Measurements from ENCODE around the gene JADE3. TPM values are rescaled to one million over a fixed set of nuclear protein-coding genes. Genes with fewer than 3 reads are reported as not detected.
"Not testable (repeated sequence)": the region's sequence is repeated elsewhere in the genome, so short reads cannot be mapped to it uniquely, and the experiment has no call there.

JADE3 gene
- total RNA-seq, 2 donors from 2014 or later, result 7.0 to 7.4 TPM

GRCh38 chrX:46927718-46928117 is 15.5 kb downstream of the JADE3 start:
- DNase-seq (no peak), ATAC-seq (no peak)
- intact Hi-C loops (cut with DNase I, micrococcal nuclease), result no loop called here

- no peak for DNase-seq
- intact Hi-C loops (cut with DNase I, micrococcal nuclease), result no loop called here
- ATAC-seq, result no peak
These were observed 17.4 kb downstream of the JADE3 start for GRCh38 chrX:46929439-46930261.

- DNase-seq (no peak), ATAC-seq (no peak)
- intact Hi-C loops (cut with DNase I, micrococcal nuclease), result no loop called here
These were observed 23.1 kb downstream of the JADE3 start for GRCh38 chrX:46935295-46935694.

GRCh38 chrX:46938589-46938988 is 26.4 kb downstream of the JADE3 start:
- intact Hi-C loops (cut with DNase I, micrococcal nuclease), result no loop called here
- DNase-seq (no peak), ATAC-seq (no peak)

GRCh38 chrX:46941341-46941740 is 29.1 kb downstream of the JADE3 start:
- intact Hi-C loops (cut with DNase I, micrococcal nuclease), result no loop called here
- no peak for ATAC-seq
- DNase-seq, result no peak

- ATAC-seq, result peak; percentile 14
- DNase-seq, result no peak
- intact Hi-C loops (cut with DNase I, micrococcal nuclease), result no loop called here
These were observed 40.9 kb downstream of the JADE3 start for GRCh38 chrX:46953137-46953527.

- peak; percentile 93 for ATAC-seq
- DNase-seq, result no peak
- intact Hi-C loops (cut with DNase I, micrococcal nuclease), result no loop called here
These were observed 41.4 kb downstream of the JADE3 start for GRCh38 chrX:46953597-46953996.

- ATAC-seq (no peak), DNase-seq (no peak)
- intact Hi-C loops (cut with DNase I, micrococcal nuclease), result no loop called here
These were observed 42.5 kb downstream of the JADE3 start for GRCh38 chrX:46954716-46955115.

- ATAC-seq; intact Hi-C loops (cut with DNase I, micrococcal nuclease); DNase-seq: not testable (repeated sequence)
These were observed 44.4 kb downstream of the JADE3 start for GRCh38 chrX:46956589-46956988.

- intact Hi-C loops (cut with DNase I, micrococcal nuclease), result no loop called here
- ATAC-seq (no peak), DNase-seq (no peak)
These were observed 45.1 kb downstream of the JADE3 start for GRCh38 chrX:46957297-46957696.

GRCh38 chrX:46959101-46959500 is 46.9 kb downstream of the JADE3 start:
- no peak for ATAC-seq
- intact Hi-C loops (cut with DNase I, micrococcal nuclease), result no loop called here
- DNase-seq, result no peak

- DNase-seq, result no peak
- intact Hi-C loops (cut with DNase I, micrococcal nuclease), result no loop called here
- ATAC-seq, result no peak
These were observed 47.9 kb downstream of the JADE3 start for GRCh38 chrX:46959985-46960700.

- intact Hi-C loops (cut with DNase I, micrococcal nuclease), result no loop called here
These were observed 48.9 kb downstream of the JADE3 start for GRCh38 chrX:46961097-46961496.

GRCh38 chrX:46961574-46962283 is 49.5 kb downstream of the JADE3 start:
- DNase-seq (no peak), ATAC-seq (no peak)
- intact Hi-C loops (cut with DNase I, micrococcal nuclease), result no loop called here

More at GRCh38 chrX:46961097-46961496, 48.9 kb downstream of the JADE3 start:
- no peak for ATAC-seq
- DNase-seq, result no peak

GRCh38 chrX:46965125-46965758 is 53.0 kb downstream of the JADE3 start:
- no peak for ATAC-seq
- intact Hi-C loops (cut with DNase I, micrococcal nuclease), result no loop called here
- DNase-seq, result no peak

GRCh38 chrX:46967547-46967946 is 55.3 kb downstream of the JADE3 start:
- no peak for DNase-seq
- no peak for ATAC-seq
- intact Hi-C loops (cut with DNase I, micrococcal nuclease), result no loop called here

GRCh38 chrX:46977046-46977445 is 64.8 kb downstream of the JADE3 start:
- intact Hi-C loops (cut with DNase I, micrococcal nuclease); DNase-seq; ATAC-seq: not testable (repeated sequence)

GRCh38 chrX:46978341-46979291 is 66.4 kb downstream of the JADE3 start:
- intact Hi-C loops (cut with DNase I, micrococcal nuclease), result no loop called here
- ATAC-seq (peak; percentile 79), DNase-seq (peak; percentile 56 to 90)
